ENCODE measurements around the gene ANKRD55.
A peak's percentile ranks its signal among the peaks of the same experiment; 100 is the strongest.
"Not testable (repeated sequence)": the region's sequence is repeated elsewhere in the genome, so short reads cannot be mapped to it uniquely, and the experiment has no call there.

ANKRD55 gene

DNA sequence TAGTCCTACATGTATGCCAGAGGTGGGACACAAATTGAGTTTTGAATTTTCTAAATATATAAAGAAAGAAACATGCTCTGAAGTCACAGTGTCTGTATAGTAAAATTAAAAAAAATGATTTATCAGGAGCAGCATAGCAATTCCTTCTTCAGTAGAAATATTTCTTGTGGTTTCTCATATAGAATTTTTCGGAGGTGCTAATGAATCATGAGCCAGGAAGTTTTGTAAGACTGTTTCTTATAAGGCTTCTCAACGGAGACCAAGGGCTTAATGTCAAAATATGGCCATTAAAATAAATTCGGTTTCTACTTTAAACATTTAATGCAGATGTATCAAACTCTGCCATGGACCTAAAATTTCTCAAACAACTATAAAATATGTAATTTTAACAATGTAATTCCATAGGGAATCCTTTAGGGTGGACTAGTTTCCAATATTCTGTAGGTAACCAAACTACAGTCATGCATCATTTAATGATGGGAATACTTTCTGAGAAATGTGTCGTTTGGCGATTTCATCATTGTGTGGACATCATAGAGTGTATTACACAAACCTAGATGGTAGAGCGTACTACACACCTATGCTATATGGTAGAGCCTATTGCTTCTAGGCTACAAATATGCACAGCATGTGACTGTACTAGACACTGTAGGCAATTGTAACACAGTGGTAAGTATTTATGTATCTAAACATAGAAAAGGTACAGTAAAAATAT is 66.3 kb downstream of the ANKRD55 start:
- no peak for DNase-seq

DNA sequence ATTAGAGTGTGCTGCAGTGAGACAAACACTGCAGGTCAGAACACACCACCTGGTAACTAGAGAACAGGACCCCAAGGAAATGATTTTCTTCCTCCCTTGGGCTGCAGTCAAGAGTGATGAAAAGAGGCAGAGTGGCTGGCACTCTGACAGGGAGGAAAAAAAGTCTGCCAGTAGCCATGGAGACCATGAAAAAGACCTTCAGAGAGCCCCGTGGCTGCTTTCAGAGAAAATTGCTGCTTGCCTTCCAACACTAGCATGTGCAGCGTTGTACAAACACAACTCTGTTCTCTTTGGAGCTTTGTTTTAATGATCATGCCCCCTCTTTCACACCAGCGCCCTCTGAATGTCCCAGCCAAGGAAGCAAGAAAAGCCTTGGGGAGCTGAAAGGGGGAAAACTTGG is 68.8 kb downstream of the ANKRD55 start:
- DNase-seq: peak; percentile 70

- no peak for DNase-seq
Observed at GRCh38 chr5:56161927-56162326, 71.2 kb downstream of the ANKRD55 start.

DNA sequence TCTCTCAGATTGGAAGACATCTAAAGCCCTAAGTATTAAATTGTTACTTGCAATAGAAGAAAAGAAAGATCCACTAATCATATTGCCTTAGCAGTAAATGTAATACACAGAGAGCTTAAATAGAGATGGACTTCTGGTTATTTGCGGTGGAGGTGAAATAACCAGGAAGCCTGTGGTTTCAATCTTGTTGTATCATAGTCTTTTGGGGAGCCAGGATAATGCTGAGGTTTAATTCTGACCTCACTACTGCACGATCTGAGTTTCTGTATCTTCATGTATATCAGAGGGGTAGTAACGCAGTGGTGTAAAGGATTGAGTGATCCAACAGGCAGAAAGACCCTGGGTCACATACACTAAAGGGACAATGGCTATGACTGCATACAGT is 71.7 kb downstream of the ANKRD55 start:
- no peak for DNase-seq

- DNase-seq: no peak
Observed at GRCh38 chr5:56160723-56161438, 72.2 kb downstream of the ANKRD55 start.

DNA sequence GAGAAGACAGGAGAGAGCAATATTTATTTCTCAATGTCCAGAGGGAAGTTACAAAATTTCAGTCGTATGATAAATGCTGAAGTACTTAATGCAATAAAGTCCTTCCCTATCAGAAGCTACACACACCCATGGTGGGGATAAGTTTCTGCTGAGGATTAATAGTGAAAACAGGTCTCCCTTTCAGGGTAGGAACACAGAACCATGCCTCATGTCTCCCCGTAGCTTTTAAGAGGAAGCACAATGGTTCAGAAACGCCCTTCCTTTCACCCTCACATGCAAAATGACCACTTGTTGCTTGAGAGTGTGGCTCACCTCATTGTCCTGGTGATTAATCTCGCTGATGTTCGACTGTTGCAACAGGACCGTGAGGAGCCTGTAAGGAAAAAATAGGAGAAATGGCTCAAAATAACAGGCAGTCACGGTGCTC is 73.6 kb downstream of the ANKRD55 start:
- no peak for DNase-seq

DNA sequence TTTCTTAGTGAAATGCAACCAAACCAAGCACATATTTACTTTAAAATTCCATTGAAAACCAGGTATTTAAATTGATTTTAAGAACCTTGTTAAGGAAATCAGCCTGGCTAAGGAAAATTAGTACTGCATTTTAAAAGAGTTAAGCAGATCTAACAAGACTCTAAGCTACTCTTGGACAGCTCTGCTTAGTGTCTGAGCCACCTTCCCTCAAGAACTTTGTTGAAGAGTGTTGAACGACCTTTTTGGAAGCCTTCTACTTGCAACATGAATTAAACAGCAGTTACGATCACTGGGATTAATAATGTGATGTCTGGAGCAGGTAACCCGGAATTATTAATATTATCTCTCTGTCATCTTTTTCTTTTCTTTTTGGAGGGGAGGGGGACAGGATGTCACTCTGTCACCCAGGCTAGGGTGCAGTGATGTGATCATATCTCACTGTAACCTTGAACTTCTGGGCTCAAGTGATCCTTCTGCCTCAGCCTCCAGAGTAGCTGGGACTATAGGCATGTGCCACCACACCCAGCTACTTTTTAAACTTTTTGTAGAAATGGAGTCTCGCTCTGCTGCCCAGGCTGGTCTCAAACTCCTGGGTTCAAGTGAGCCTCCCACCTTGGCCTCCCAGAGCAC is 74.7 kb downstream of the ANKRD55 start:
- no peak for DNase-seq

DNA sequence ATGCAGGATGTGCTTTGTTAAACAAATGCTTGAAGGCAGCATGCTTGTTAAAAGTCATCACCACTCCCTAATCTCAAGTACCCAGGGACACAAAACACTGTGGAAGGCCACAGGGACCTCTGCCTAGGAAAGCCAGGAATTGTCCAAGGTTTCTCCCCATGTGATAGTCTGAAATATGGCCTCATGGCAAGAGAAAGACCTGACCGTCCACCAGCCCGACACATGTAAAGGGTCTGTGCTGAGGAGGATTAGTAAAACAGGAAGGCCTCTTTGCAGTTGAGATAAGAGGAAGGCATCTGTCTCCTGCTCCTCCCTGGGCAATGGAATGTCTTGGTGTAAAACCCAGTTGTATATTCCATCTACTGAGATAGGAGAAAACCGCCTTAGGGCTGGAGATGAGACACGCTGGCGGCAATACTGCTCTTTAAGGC is 75.9 kb downstream of the ANKRD55 start:
- not testable (repeated sequence) for DNase-seq

GRCh38 chr5:56156585-56157190 is 76.4 kb downstream of the ANKRD55 start:
- not testable (repeated sequence) for DNase-seq

DNA sequence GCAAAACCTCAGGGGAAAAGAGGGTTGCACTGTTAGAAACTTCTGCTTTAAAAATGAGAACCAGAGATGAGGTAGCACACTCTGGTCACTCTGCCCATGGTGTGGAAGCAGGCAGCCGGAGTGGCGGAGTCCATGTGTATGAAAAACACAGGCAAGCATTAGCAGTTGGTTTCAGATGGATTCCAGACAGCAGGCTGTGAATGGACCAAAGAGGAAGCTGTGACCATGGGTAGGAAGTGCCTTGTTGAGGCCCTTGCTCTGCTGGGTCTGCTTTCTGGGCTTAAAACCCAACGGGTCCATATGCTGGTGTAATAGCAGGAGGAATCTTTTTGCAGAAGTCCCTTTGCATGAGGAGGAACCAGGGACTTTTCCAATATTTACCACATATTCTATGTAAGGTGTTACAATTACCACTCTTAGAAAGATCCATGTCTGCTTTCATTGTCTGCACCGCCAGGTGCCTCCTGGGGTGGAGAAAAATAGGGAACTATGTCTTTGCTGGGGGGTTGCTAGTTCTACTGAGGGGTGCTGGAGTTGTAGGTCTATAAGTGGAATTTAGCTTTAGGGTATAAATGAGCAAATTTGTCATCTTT is 77.0 kb downstream of the ANKRD55 start:
- no peak for DNase-seq

GRCh38 chr5:56154732-56155484 is 78.2 kb downstream of the ANKRD55 start:
- DNase-seq: no peak

DNA sequence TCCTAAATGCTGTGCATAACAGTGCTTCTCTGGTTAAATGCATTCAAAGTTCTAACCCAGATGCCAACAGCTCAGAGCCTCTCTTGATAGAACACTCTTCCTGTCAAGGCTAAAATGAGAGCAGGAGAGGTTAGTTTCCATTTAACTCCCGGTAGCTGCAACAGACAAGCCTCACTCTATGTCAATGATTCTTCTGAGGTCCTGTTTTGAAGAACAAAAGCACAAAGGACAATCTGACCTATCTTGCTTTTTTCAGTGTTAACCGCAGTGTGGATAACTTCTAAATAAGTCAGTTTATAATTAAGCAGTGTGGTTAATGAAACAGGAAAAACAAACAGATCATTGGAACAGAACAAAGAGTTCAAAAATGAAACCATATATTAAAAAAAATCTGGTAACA is 80.7 kb downstream of the ANKRD55 start:
- no peak for DNase-seq

DNA sequence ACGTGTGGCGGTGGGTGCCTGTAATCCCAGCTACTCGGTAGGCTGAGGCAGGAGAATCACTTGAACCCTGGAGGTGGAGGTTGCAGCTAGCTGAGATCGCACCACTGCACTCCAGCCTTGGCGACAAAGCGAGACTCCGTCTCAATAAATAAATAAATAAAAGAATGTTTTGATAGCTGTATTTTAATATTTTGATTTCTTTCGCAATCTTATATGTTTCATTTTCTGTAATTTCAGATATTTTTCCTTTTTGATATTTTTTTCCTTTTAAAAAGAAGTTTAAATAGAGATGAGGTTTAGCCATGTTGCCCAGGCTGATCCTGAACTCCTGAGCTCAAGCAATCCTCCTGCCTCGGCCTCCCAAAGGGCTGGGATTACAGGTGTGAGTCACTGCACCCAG is 82.4 kb downstream of the ANKRD55 start:
- not testable (repeated sequence) for DNase-seq

- no peak for DNase-seq
Observed at GRCh38 chr5:56148453-56148971, 84.6 kb downstream of the ANKRD55 start.

DNA sequence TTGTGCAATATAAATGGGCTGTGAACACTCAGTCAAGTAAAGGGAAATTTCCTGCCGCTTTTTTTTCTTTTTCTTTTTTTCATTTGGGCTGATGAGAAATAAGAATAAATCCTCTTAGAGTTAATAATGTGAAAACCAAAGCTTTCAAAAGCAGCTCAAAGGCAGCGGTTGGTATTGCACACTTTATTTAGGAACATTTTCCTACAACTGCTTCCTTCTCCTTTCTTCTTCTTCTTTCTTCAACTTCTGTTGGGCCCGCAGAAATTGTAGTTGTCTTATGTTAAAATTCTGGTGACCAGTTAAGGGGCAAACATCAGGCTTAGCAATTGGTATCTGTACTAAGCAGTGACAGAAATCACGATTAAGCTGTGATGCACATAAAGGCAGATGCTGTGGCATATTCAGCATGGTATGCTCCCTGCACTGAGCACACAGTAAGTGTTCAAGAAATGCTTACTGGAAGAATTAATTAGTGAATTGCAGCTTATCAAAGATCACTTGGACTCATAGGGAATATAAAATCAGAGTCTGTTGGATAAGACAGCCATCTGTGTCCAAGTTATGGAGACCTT is 85.4 kb downstream of the ANKRD55 start:
- no peak for DNase-seq

GRCh38 chr5:56147106-56147505 is 86.0 kb downstream of the ANKRD55 start:
- no peak for DNase-seq

DNA sequence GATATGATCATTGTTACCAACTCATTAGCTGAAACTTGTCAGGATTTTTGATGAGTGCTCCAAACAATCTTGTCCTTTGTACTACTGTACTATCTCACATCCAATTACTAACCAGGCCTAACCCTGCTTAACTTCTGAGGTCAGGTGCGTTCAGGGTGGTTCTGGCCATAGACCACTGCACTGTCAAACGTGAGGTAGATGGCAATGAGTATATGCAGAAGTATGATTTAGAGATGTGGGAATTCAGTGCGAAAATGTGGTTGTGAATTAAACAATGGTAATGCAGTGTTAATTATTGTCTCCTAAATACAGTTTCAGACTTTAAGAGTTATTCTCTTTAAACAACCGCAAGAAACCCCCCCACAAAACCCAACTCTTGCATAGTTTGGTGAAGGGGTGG is 86.5 kb downstream of the ANKRD55 start:
- DNase-seq: no peak

- no peak for DNase-seq
Observed at GRCh38 chr5:56145511-56145910, 87.6 kb downstream of the ANKRD55 start.

- DNase-seq: no peak
Observed at GRCh38 chr5:56145106-56145505, 88.0 kb downstream of the ANKRD55 start.

- DNase-seq: no peak
Observed at GRCh38 chr5:56144211-56144610, 88.9 kb downstream of the ANKRD55 start.

DNA sequence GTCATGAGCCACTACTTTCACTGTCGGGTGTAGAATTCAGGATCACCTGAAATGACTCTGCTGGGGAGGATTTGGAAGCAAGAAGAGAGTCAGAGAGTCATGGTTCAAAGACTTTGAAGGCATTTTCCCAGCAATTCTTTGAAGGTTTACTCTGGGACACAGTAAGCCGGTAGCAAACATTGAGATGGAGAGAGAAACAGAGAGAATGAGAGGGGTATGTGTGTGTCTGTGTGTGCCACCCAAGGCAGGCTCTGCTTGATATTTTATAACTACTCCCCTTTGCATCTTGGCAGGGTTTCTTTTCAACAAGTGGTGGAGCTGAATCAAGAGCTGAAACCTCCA is 89.8 kb downstream of the ANKRD55 start:
- DNase-seq: no peak
